Measurements from ENCODE around the gene LSAMP.

DNA sequence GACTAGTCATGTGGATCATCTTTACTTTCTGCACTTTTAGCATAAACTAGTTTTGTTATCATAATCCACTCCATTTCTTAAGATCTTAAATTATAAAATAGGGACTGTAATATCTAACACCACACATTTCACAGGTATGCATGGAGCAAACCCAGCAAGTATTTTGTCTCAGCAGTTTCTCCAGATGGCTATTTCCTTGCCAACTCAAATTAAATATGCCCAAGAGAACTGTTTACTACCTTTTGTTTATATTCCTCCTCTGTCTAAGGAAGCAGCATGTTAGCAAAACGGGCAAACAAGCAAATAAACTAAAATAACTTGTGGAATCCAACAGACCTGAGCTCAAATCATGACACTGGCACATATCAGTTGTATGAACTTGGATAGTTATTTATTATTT is 379.8 kb downstream of the LSAMP start:
- no peak for TF ChIP-seq EZH2 (IDR thresholded peaks at IDR 0.05)
- TF ChIP-seq, protein P1, sequence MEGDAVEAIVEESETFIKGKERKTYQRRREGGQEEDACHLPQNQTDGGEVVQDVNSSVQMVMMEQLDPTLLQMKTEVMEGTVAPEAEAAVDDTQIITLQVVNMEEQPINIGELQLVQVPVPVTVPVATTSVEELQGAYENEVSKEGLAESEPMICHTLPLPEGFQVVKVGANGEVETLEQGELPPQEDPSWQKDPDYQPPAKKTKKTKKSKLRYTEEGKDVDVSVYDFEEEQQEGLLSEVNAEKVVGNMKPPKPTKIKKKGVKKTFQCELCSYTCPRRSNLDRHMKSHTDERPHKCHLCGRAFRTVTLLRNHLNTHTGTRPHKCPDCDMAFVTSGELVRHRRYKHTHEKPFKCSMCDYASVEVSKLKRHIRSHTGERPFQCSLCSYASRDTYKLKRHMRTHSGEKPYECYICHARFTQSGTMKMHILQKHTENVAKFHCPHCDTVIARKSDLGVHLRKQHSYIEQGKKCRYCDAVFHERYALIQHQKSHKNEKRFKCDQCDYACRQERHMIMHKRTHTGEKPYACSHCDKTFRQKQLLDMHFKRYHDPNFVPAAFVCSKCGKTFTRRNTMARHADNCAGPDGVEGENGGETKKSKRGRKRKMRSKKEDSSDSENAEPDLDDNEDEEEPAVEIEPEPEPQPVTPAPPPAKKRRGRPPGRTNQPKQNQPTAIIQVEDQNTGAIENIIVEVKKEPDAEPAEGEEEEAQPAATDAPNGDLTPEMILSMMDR (IDR thresholded peaks at IDR 0.05): no peak

All from neural progenitor cell (in vitro differentiated cells).